Measurements from ENCODE around the gene CRISP3.
"Not testable (repeated sequence)": the region's sequence is repeated elsewhere in the genome, so short reads cannot be mapped to it uniquely, and the experiment has no call there.

The CRISP3 gene

GRCh38 chr6:49744259-49744658 lies at the start of gene CRISP3:
Gene CRISP3 (minus strand): TSS chr6:49744388. CDS start chr6:49744367, 21 bp downstream.
- no peak for DNase-seq (ENCODE audit: low spot score)

- no peak for DNase-seq (ENCODE audit: low spot score)
Observed at GRCh38 chr6:49790341-49790740, 46.2 kb upstream of the CRISP3 start.

DNA sequence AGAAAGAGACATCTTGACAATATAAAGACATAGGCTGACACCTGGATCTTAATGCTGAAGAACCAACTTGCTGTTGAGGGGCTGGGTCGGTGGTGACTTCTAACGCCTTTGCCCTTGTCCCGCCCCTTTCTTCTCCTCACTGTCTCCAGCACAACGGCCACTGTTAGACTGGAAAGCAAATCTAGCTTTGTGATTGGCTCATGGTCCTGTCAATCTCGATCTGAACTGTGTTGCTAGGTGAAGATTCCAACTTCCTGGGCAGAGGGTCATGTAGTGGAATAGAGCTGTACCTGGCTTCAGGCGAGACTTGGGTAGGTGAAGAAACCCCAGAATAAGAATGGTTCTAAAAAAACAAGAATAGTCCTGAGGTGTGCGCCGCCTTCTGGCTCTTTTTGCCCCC lies 43.0 kb upstream of the CRISP3 start, which contains the start of gene PGK2:
TSS of gene PGK2 (minus strand) at position 110 of the 400 bp plus-strand sequence. CDS start at position 12, 98 bp downstream.
- no peak for DNase-seq (ENCODE audit: low spot score)

DNA sequence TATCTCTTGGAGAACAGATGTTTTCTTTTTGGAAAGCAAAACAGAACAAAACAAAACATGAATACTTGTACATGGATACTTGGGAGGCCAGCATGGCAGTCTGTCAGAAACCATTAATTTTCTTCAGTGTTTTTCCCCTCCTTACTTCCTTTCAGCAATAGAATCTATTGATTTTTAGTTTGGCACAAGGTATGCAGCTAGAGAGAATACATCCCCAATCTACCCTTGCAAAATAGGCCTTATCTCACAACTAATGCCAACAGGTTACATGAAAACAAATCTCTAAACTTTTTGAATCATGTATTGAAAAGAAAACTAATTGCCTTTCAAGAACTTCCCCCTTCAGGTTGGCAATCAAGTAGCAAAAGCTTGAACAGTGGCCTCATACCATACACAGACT lies 40.1 kb upstream of the CRISP3 start:
- DNase-seq (ENCODE audit: low spot score): no peak

DNA sequence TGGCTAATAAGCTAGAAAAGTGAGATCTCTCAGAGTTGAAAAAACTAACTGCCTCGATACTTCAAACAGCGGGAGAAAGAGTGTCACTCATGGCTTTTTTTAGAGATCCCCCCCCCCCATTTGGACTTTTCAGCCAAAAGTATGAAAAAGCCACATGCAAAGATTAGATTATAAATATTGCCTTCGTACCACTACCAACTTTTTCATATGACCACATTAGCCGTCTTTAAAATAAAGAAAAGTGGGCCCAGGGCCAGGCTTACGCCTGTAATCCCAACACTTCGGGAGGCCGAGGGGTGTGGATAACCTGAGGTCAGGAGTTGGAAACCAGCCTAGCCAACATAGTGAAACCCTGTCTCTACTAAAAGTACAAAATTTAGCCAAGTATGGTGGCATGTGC lies 38.5 kb upstream of the CRISP3 start:
- no peak for DNase-seq (ENCODE audit: low spot score)

DNA sequence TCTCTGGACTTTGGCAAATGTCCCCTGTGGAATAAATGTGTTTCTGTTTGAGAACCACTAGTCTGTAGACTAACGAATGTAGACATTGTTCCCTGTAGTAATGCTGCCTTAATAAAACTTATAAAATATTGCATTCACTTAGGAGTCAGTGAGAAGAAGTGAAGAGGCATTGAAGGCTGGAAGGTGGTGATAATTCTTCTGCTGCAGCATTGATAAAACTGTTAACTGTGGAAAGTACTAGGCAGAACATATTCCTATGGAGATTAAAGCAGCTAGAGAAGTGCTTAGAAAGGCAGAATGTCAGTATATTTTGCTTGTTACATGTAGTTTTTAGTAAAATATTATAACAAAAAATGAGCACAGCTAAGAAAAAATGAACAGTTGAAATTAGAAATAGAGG lies 38.1 kb upstream of the CRISP3 start:
- DNase-seq (ENCODE audit: low spot score): no peak

DNA sequence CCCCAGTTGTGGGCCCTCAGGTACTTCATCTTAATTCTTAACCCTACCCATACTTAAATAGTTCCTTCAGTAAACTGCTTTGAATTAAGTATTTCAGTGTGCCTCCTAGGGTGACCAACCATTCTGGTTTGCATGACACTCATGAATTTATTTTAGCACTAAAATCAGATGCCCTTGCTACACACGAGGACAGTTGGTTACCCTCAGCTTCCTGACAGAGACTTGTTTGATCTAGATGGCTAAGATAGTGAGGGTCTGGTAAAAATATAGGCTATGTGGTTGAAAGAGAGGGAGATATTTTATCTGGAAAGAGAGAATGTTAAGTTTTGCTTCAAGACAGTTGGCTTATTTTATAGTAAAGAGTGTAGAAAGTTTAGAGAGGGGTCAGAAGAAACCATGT lies 32.3 kb upstream of the CRISP3 start:
- no peak for DNase-seq (ENCODE audit: low spot score)

DNA sequence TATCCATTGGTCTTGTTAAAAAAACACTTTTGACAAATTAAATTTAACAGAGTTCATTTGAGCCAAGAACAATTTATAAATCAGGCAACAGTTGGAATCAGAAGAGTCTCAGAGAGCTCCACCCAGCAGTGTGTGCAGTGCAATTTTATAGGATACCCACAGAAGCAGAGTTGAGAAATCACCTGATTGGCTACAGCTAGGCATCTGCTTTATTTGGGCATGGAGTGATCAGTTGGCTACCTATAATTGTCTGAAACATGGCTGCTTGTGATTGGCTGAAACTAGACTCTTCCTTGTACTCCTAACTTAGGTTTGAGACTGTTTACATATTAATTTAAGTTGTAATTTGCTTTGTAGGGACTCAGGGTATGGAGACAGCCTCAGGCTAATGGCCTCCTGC lies 30.9 kb upstream of the CRISP3 start:
- DNase-seq (ENCODE audit: low spot score): no peak

DNA sequence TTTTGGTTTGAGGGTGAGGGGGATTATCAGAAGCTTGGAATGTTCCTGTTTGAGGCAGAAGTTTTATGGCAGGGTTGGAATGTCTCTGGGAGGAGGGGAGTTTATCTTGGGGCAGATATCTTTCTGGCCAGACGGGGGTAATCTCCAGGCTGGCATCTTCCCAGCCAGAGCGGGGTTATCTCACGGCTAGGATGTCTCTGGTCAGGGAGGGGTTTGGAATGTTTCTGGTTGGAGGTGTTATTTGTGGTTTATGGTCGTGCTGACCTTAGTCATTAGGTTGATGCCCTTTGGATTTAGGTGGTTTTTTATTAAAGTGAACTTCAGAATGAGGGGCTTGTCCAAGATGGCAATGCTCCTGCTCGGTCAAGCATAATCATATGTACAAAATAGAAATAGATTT lies 28.1 kb upstream of the CRISP3 start:
- no peak for DNase-seq (ENCODE audit: low spot score)

DNA sequence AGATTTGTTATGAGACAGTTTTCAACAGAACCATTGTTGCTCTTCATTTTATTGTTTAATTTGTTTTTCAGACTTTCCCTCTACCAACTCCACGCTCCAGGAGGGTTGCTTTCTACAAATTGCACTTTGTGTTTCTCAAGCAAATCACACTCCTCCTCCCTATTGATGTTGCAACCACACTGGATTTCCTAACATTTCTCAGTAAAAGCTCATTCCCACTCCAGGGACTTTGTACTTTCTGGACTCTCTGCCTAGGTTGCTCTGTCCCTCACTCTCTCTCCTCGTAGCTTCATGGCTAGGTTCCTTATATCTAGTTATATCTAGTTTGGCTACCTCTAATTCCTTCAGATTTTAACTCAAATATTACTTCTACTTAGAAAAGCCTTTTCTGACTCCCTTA lies 22.6 kb upstream of the CRISP3 start:
- DNase-seq (ENCODE audit: low spot score): no peak

DNA sequence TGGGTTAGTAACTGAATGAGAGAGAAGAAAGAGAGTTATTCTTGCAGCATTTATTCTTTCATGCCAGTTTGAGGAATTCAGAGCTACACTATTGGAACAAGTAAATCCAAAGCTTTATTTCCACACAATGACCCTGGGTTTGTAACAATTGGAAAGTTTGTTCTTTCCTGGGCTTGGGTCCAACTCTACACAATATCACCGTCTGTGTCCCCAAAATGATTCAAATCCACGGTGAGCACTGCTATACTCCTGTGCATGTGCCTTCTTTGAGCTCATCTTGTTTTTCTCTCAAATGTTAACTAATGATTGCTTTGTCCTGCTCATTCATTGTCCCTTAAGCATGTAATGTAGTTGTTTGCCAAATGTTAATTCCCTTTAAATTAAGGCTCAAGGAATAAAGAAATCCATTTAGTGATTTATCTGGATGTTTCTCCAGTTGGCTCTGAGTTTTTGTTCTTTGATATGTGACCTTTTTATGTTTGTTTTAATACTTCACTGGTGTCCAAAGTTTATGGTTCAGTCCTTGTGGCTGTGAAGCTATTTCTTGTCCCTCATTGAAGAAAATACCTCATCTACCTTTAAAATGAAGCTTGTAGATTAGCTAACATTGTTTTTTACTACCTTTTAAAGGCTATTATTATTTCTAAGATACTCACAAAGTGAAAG lies 20.5 kb upstream of the CRISP3 start:
- DNase-seq (ENCODE audit: low spot score): peak; percentile 35

- DNase-seq (ENCODE audit: low spot score): no peak
Observed at GRCh38 chr6:49743429-49743828, 759 bp downstream of the CRISP3 start.

GRCh38 chr6:49739423-49739822 lies 4.8 kb downstream of the CRISP3 start:
- DNase-seq (ENCODE audit: low spot score): no peak

DNA sequence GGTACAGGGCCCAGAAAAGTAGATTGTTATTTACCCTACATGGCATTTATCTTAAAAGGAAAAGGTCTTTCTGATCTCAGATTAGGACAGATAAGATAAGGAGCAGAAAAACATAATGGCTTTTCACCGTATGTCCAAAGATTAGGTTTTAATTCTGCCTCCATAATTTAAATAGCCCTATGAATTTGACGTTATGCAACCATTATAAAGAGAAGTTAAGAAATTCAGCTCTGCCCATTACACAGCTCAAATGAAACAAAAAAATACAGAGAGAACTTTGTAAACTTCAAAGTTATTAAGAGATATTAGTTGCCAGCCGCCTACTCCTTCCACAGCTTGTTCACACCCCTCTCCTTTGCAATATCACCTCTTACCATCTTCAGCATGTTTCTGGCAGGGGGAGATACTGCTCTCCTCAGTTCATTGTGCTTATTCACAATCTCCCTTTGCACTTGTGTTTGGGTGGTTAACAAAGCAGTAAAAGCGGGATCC lies 8.1 kb downstream of the CRISP3 start:
- no peak for DNase-seq (ENCODE audit: low spot score)

GRCh38 chr6:49733680-49734079 lies 10.5 kb downstream of the CRISP3 start:
- no peak for DNase-seq (ENCODE audit: low spot score)

GRCh38 chr6:49732781-49733180 lies 11.4 kb downstream of the CRISP3 start:
- no peak for DNase-seq (ENCODE audit: low spot score)

DNA sequence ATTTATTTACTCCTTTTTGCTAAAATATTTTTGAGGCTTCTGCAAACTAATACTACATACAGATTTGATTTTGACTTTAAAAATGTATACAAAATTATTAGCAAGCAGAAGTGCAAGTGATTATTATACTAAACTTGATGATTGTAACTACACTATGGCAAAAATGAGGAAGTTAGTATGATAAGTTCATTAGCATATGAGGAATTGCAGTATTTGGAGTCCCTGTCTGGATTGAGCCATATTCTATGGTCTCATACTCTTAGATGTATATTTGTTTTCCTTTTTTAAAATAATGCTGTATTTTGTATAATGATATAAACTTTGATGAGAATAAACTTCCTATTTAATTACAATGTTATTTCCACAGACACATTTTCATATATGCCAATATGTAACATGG lies 13.9 kb downstream of the CRISP3 start:
- DNase-seq (ENCODE audit: low spot score): no peak

DNA sequence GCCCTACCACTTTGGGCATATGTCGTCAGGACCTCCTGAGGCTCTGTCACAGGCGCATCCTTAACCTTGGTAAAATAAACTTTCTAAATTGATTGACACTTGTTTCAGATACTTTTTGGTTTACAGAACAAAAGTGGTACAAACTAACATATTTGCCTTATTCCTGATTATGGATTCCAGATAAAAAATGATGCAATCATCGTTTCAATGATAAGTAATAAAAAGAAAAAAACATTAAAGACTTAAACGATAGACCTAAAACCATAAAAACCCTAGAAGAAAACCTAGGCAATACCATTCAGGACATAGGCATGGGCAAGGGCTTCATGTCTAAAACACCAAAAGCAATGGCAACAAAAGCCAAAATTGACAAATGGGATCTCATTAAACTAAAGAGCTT lies 20.3 kb downstream of the CRISP3 start:
- not testable (repeated sequence) for DNase-seq (ENCODE audit: low spot score)

DNA sequence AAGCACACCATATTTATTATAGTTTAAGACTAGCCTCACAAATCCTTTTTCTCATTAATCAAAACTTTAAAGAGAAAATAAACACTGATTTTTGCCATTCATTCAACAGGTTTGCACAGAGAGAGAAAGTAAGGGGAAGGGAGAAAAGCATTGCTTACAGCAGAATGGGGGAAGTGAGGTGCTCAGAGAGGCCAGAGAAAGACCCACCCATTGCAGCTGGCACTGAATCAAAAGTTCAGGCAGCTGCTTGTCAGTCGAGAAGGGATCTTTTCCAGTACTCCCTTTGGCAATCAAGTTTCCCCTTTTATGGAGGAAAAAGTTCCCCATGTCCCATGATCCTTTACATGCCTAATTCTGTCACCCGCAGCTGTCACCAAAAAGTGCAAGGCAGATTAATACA lies 22.9 kb downstream of the CRISP3 start:
- no peak for DNase-seq (ENCODE audit: low spot score)

GRCh38 chr6:49720372-49720771 lies 23.8 kb downstream of the CRISP3 start:
- DNase-seq (ENCODE audit: low spot score): no peak

- no peak for DNase-seq (ENCODE audit: low spot score)
Observed at GRCh38 chr6:49713346-49713745, 30.8 kb downstream of the CRISP3 start, which contains the start of gene CRISP2. Gene CRISP2 (minus strand): TSS chr6:49713543. CDS start chr6:49709196, 4,347 bp downstream.

GRCh38 chr6:49698478-49698877 lies 45.7 kb downstream of the CRISP3 start:
- no peak for DNase-seq (ENCODE audit: low spot score)

DNA sequence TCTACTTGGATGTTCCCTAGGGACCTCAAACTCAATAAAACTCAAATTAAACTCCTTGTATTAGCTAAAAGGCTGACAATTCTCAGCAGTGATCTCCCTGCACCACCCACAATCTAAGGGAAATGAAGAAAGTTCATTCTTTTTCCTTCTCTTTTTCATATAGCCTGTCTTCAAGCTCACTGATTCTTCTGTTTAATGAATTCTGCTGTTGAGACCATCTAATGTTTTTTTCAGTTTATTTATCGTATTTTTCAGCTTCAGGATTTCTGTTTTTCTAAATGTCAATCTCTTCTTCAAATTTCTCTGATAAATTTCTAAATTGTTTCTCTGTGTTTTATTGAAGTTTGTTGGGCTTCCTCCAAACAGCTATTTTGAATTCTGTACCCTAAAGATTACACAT lies 50.7 kb downstream of the CRISP3 start:
- no peak for DNase-seq (ENCODE audit: low spot score)

DNA sequence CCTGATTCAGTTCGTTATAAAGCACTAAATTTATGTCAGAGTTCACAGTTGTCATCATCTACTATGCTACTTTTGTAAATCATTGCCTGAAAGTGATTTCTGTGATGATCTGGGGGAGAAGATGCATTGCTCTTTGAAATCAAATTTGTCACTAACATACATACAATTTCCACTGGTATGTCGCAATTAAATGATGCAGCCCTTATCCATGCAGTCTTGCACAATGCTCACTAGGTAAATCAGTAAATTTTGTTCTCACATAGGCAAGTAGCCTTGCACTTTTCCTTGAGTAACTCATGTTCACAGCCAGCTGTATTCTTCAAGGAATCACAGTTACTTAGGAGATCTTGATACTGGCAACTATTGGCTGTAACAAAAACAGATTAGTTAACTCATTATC lies 51.7 kb downstream of the CRISP3 start:
- no peak for DNase-seq (ENCODE audit: low spot score)
